ENCODE measurements around the gene FOXL1.

GRCh38 chr16:86573215-86573614 lies 5.1 kb upstream of the FOXL1 start:
- TF ChIP-seq POLR2A (IDR thresholded peaks at IDR 0.05): no peak
- TF ChIP-seq, protein P1, sequence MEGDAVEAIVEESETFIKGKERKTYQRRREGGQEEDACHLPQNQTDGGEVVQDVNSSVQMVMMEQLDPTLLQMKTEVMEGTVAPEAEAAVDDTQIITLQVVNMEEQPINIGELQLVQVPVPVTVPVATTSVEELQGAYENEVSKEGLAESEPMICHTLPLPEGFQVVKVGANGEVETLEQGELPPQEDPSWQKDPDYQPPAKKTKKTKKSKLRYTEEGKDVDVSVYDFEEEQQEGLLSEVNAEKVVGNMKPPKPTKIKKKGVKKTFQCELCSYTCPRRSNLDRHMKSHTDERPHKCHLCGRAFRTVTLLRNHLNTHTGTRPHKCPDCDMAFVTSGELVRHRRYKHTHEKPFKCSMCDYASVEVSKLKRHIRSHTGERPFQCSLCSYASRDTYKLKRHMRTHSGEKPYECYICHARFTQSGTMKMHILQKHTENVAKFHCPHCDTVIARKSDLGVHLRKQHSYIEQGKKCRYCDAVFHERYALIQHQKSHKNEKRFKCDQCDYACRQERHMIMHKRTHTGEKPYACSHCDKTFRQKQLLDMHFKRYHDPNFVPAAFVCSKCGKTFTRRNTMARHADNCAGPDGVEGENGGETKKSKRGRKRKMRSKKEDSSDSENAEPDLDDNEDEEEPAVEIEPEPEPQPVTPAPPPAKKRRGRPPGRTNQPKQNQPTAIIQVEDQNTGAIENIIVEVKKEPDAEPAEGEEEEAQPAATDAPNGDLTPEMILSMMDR (IDR thresholded peaks at IDR 0.05): no peak

Data from ovary (tissue), 3 donors.